GM12865 (cell line): Measurements from ENCODE around the gene MED12L.

Source experiments
- DNase-seq: peaks from one replicate; pipeline ENCODE4 v3.0.0; 2010; ENCODE audit warnings: low read depth
- H3K4me3 ChIP-seq: 2 replicates; pipeline ENCODE4 v1.5.1; 2011; ENCODE audit warnings: mild to moderate bottlenecking, low read depth, low read length, control low read depth
- CTCF ChIP-seq: IDR thresholded peaks from 2 replicates; pipeline ENCODE4 v1.5.1; 2011; ENCODE audit warnings: low read length, control low read depth, low read depth, inconsistent platforms; ENCODE audit not compliant: insufficient read depth; ENCODE audit errors: missing control alignments

The MED12L gene

GRCh38 chr3:151182349-151183079 is 97.0 kb downstream of the MED12L start:
- no peak for DNase-seq
- H3K4me3 ChIP-seq, result no peak overlapping the region
- TF ChIP-seq CTCF, result no peak

- TF ChIP-seq CTCF, result no peak
- no peak overlapping the region for H3K4me3 ChIP-seq
- DNase-seq, result no peak
Measured at GRCh38 chr3:151183265-151183671, 97.8 kb downstream of the MED12L start.

- no peak for TF ChIP-seq CTCF
- no peak for DNase-seq
- no peak overlapping the region for H3K4me3 ChIP-seq
Measured at GRCh38 chr3:151191095-151191494, 105.6 kb downstream of the MED12L start.

- no peak overlapping the region for H3K4me3 ChIP-seq
- TF ChIP-seq CTCF, result no peak
- no peak for DNase-seq
Measured at GRCh38 chr3:151192545-151192944, 107.1 kb downstream of the MED12L start.

GRCh38 chr3:151195826-151196225 is 110.4 kb downstream of the MED12L start:
- no peak for TF ChIP-seq CTCF
- no peak overlapping the region for H3K4me3 ChIP-seq
- DNase-seq, result no peak

- no peak for DNase-seq
- no peak for TF ChIP-seq CTCF
Measured at GRCh38 chr3:151196434-151196833, 111.0 kb downstream of the MED12L start.

GRCh38 chr3:151197228-151197627 is 111.8 kb downstream of the MED12L start:
- no peak overlapping the region for H3K4me3 ChIP-seq
- DNase-seq, result no peak
- TF ChIP-seq CTCF, result no peak

More at GRCh38 chr3:151196434-151196833, 111.0 kb downstream of the MED12L start:
- no peak overlapping the region for H3K4me3 ChIP-seq
